H1 (cell line): ENCODE results near the gene HERC3. TPM values are rescaled to one million over a fixed set of nuclear protein-coding genes. Genes with fewer than 3 reads are reported as not detected.

Experiments
- ASH2L ChIP-seq: fragments of 200-600, 300-600 bp; sonication (generic); IDR thresholded peaks from one replicate; pipeline ENCODE4 v1.7.1; 2017; ENCODE audit warnings: low read length
- BRCA1 ChIP-seq: IDR thresholded peaks from 2 replicates; pipeline ENCODE4 v1.6.1; 2012; ENCODE audit warnings: low read depth, low read length, improper control_type of control experiment
- CBX8 ChIP-seq: fragments of 300-800, 300-1000 bp; sonication (generic); IDR thresholded peaks from 2 replicates; pipeline ENCODE4 v1.7.1; 2016; ENCODE audit warnings: low read depth, low read length, borderline replicate concordance
- MAFK ChIP-seq: IDR thresholded peaks from 2 replicates; pipeline ENCODE4 v1.6.1; 2012; ENCODE audit warnings: low read depth, mild to moderate bottlenecking, improper control_type of control experiment, low read length
- SIN3A ChIP-seq, 2 experiments: IDR thresholded peaks in 1 of 2; conservative IDR thresholded peaks in 1 of 2; 2 replicates each; pipeline ENCODE4 v1.6.1; 2011 to 2012; ENCODE audit warnings: low read length in 2 of 2, improper control_type of control experiment in 1 of 2, low read depth in 1 of 2, mild to moderate bottlenecking in 1 of 2
- YY1 ChIP-seq: IDR thresholded peaks from 2 replicates; pipeline ENCODE4 v1.6.1; 2011; ENCODE audit warnings: low read depth, mild to moderate bottlenecking, low read length
- polyA plus RNA-seq, 7 experiments: library from polyadenylated mRNA; depleted of rRNA in 3 of 7; stranded (reverse) in 5 of 7; unstranded in 2 of 7; fragments of >200 nt in 5 of 7; fragments of 200-250 nt in 2 of 7; gene quantifications; 1 replicate in 5 of 7; 2 replicates in 1 of 7; 4 replicates in 1 of 7; pipeline versions ENCODE4 v1.2.1 to v1.2.3, GENCODE V29; 2011 to 2013; ENCODE audit warnings: missing spikeins in 2 of 7, mixed read lengths in 2 of 7
- total RNA-seq: library from RNA; stranded (reverse); fragmentation: NEBNext Ultra II Directional; extraction: Animal tissue kit (Norgen Biotek cat#: 25700); gene quantifications from 2 replicates; pipeline ENCODE4 v1.2.1, GENCODE V29; 2021
- TF ChIP-seq, protein P1 (sequence below): IDR thresholded peaks from 2 replicates; pipeline ENCODE4 v1.6.1; 2012; ENCODE audit warnings: low read length, inconsistent platforms

The HERC3 gene
- total and polyA plus RNA-seq, 2 of the 8 experiments (the other 6 are each of a cell fraction or from before 2014, with no cell fraction given): 1.4 to 5.7 TPM

DNA sequence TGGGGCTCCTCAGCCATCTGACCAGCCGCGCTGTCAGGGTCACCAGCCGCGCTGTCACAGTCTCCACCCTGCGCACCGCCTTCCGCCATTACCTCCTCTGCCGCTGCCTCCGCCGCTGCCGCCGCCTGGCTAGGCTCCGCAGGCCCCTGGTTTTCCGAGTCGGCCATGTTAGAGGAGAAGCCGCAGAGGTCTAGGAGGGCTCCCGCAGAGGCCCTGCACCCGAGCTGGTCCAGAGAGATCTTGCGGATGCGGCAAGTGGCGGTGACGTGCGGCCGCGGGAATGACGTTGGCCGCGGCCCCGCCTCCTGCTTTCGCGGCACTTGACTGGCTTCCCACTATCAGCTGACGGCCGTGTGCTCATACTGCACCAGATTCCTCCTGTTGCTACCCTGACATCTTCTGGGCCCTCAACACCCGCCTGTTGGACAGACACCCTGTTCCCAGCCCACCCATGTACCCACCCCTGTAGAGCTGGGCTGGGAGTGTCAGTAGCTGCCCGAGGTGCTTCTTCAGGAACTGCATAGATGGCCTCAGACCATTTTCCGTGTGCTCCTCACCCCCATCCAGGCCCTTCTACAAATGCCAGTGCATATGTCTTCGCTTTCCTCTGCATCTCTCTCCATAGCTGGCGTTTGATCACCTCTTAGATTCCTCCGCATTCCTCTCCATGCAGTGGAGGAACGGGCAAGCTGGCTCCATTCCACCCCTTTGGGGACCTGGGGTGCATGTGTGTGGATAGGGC lies 105.5 kb downstream of the HERC3 start, which contains the start of gene NAP1L5 (continued):
- TF ChIP-seq, protein P1, sequence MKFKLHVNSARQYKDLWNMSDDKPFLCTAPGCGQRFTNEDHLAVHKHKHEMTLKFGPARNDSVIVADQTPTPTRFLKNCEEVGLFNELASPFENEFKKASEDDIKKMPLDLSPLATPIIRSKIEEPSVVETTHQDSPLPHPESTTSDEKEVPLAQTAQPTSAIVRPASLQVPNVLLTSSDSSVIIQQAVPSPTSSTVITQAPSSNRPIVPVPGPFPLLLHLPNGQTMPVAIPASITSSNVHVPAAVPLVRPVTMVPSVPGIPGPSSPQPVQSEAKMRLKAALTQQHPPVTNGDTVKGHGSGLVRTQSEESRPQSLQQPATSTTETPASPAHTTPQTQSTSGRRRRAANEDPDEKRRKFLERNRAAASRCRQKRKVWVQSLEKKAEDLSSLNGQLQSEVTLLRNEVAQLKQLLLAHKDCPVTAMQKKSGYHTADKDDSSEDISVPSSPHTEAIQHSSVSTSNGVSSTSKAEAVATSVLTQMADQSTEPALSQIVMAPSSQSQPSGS: no peak
- TF ChIP-seq ASH2L (peak; percentile 76), BRCA1 (no peak), SIN3A (conservative IDR thresholded peaks at IDR 0.05 in 1 of 2, IDR thresholded peaks at IDR 0.05 in 1 of 2; ENCODE audit: low read depth in 1 of 2, low read length in 2 of 2) (peak in 1 of 2 experiments; percentile 72; a peak in 1 of 4 replicates), MAFK (no peak), CBX8 (no peak), YY1 (peak; percentile 85)
- TF ChIP-seq, all 59 proteins: peak for 9
